NCI-H1436 (cell line): ENCODE data around the gene SLC44A5.
"Not testable (repeated sequence)": the region's sequence is repeated elsewhere in the genome, so short reads cannot be mapped to it uniquely, and the experiment has no call there.

Experiments used
- DNase-seq: peaks from one replicate; lab custom pipeline; 2025; lab: John Stamatoyannopoulos, UW

Gene SLC44A5

DNA sequence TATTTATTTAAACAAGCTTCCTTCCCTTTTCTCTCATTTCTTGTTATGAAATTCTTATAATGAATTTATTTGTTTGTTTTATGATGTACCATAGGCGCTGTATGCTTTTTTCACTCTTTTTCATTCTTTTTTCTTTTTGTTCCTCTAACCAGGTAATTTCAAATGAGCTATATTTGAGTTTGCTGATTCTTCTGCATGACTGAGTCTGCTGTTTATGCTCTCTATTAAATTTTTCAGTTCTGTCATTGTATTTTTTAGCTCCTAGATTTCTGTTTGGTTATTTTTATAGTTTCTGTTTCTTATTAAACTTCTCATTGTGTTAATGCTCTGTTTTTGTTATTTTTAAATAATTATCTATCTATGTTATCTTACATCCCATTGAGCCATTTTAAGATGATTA, 244.3 kb downstream of the SLC44A5 start:
- DNase-seq = no peak

DNA sequence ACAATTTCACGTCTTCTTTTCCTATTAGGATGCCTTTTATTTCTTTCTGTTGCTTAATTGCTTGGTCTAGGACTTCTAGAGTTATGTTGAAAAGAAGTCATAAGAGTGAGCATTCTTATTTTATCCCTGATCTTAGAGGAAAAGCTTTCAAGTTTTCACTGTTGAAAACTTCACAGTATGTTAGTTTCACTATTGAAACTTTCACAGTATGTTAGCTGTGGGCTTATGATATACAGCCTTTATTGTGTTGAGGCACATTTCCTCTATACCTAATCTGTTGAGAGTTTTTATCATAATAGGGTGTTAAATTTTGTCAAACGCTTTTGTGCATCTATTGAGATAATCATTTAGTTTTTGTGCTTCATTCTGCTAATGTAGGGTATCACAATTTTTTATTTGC, 249.7 kb downstream of the SLC44A5 start:
- DNase-seq = no peak

- DNase-seq = not testable (repeated sequence)
These were observed 256.6 kb downstream of the SLC44A5 start for GRCh38 chr1:75354267-75354666.

DNA sequence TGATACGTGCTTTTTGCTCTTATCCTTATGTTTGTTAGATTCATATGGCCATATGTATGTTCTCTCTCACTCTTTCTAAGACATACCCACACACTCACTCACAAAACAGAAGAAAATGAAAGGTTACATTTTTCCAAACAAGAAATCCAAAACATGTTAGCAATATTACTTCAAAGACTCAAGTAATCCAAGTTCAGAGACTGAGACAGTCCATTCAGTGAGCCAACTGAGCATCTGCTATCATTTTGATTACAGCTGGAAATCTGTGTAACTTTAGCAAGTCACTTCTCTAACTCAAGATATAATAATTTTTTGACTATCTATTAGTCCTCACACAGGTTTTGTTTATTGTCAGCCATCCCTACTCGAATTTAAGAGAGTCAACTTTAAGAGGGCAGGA, 257.9 kb downstream of the SLC44A5 start:
- DNase-seq = no peak

GRCh38 chr1:75345538-75346292, 265.2 kb downstream of the SLC44A5 start:
- no peak for DNase-seq

DNA sequence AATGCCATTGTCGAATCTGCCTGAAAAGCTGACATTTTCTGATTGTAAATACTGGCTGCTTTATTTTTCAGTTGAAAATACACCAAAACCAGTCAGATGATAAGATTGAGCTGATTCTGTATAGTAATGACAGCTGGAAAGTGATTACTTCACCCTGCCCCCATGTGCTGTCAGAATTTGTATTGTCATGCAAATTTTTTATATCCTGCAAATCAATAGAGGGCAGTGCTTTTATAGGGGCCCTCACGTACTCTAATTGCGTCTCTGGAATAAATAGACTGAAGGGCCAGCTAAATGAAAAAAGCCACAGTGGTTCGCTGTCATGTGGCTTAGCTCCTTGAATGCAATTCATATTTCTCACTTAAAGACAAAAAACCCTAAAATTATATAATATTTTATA, 268.1 kb downstream of the SLC44A5 start:
- DNase-seq = peak; percentile 63

DNA sequence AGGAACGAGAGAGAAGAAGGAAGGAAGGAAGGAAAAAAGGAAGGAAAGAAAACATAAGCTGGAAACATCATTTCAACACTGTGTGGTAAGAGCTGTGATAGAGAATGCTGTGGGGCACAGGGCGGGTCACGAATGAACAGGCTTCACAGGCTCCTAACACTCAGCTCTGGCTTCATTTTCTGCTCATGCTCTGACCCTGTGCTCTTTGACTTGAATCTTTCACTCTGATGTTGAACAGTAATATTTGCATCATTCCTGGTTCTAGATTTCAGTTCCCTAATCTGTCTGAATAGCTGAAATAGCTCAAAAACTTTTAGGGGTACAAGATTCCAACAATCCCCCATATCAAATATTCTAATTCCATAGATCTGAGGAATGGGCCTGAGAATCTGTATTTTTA, 269.4 kb downstream of the SLC44A5 start:
- no peak for DNase-seq

- peak; percentile 56 for DNase-seq
These were observed 272.1 kb downstream of the SLC44A5 start for GRCh38 chr1:75338616-75339483.

DNA sequence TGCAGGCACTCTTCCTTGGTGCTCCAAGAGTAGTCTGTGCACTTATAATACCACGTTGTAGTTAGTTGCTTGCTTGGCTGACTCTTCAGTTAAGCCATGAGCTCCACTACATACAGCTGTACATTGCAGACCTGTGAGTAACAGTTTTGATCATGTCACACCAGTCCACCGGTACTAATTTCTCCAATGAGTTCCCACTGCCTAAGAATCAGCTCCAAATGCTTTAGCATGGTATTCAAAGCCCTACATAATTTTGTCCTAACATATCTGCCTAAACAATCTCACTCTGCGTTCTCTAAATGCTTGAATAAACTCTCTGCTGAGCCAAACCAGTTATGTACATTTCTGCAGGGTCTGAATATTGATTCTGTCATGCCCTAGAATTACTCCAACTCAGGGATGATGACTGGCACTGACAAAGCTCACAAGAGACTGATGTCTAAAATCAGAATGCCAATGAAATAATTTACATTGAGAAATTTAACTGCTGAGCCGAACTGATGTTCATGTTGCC, 276.0 kb downstream of the SLC44A5 start:
- no peak for DNase-seq

- no peak for DNase-seq
These were observed 280.3 kb downstream of the SLC44A5 start for GRCh38 chr1:75330624-75331023.

GRCh38 chr1:75328691-75329090, 282.2 kb downstream of the SLC44A5 start:
- DNase-seq = no peak

DNA sequence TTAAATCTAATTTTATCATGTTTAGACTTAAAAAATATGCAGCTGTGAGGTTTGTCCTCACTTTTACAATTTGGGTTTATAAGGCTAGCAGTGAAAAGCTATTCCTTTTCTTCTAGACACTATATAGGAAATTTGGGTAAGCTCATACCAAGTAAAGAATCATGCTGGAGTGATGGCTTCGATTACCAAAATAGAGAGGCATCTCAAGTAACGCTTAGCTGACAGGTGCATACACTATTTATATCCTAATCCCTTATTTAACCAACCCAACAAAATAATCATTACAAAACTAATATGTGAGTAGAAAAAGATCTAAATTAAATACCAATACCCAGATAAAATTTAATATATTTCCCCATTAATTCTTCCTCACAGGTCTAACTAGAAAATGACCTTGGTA, 283.5 kb downstream of the SLC44A5 start:
- DNase-seq = no peak

- DNase-seq = no peak
These were observed 292.9 kb downstream of the SLC44A5 start for GRCh38 chr1:75317976-75318375.

GRCh38 chr1:75316230-75316629, 294.7 kb downstream of the SLC44A5 start:
- DNase-seq = no peak

DNA sequence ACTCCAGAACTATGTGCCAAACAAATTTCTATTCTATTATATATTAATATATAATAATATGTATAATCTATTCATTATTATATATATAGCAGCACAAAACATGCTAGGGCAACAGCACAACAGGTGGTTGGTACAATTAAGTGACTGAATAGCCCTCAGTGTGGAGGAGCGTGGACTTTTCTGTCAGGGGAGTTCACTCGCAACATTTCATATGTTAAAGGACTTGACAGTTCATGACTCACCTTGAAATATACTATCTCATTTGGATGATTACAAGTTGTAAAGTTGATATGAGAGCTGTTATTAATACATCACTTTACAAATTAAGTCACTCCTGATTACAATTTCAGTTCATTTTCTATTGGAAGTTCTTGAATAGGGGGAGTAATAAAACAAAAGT, 298.3 kb downstream of the SLC44A5 start:
- DNase-seq = no peak

DNA sequence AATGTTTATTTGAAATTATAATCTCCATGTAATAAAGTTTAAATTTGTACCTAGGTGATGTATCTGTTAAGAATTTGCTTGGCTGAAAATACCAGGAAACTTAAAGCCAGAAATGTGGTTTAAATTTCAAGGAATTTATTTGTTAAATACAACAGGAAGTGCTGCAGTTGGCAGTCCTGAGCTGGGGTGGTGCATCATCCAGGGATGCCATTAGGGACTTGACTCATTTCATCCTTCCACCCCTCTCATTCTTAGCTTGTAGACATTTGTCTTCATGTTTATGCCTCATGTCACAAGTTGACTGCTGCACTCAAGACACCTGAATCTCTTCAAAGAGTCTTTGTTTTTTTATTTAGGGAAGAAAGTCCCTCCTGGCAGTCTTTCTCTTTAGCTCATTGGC, 300.8 kb downstream of the SLC44A5 start:
- DNase-seq = no peak

- no peak for DNase-seq
These were observed 302.5 kb downstream of the SLC44A5 start for GRCh38 chr1:75308365-75308764.

- no peak for DNase-seq
These were observed 305.9 kb downstream of the SLC44A5 start for GRCh38 chr1:75305061-75305460.

DNA sequence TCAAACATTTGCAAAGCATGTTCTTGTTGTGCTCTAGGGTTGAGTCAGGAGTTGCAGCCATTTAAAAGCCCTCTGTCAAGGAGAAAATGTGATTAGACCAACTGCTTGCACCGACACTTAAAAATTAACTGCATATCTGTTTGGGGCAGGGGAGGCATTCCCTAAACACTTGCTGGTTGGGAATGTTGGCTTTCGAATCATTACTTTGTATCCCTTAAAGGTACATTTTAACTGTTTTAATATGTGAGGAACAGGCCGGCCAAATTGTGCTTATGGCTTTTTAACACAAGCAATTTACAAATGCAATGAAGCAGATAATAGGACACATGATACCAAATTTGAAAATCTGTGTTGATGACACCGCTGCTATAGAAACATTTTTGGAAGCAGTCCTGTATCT, 317.6 kb downstream of the SLC44A5 start:
- DNase-seq = peak; percentile 50

DNA sequence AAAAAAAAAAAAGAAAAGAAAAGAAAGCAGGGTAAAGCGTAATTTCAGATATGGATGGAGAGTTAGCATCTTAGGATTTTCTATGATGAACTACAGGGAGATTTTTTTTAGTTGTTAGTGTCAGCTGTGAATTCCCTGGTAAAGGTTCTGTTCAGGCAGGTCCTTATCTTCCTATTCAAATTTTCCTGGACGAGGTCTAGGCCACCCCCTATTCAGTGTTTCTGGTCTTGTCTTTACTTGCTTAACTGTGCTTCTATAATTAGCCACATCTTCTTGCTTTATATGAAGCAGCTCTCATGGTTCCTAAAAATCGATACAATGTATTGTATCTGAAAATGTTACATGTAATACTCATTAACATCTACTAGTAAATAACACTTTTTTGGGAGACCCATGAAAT, 318.9 kb downstream of the SLC44A5 start:
- DNase-seq = no peak

- no peak for DNase-seq
These were observed 334.5 kb downstream of the SLC44A5 start for GRCh38 chr1:75276385-75276784.

GRCh38 chr1:75275631-75276030, 335.3 kb downstream of the SLC44A5 start:
- DNase-seq = no peak

DNA sequence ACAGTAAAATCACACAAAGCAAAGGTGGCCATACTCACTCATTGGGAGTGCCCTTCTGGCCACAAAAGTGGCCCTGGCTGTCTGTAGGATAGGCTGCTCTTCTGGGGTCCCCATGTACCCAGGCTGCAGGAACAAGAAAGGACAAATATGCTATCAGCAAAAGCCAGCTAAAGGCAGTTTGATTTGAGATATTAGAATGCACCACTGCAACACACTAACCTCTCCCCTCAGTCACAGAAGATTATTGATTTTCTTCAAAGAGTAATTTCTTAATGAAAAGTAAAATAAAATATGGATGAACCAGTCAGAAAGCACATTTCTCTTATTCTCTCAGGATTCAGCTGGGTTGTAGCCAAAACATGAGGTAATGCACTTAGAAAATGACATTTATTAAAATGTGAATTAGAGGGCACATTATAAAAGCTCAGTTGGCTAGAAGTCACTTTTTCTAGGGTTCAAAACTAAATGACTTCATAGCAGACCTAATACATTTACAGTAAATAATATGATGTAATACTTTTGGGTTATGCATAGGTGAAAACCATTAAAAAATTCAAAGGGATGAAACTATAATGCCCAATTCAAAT, 335.9 kb downstream of the SLC44A5 start:
- DNase-seq = no peak
